ENCODE data around the gene WFDC2. TPM values are rescaled to one million over a fixed set of nuclear protein-coding genes. Genes with fewer than 3 reads are reported as not detected.

Gene WFDC2
- total and polyA plus RNA-seq, 4 experiments from 2014 or later, result 0.73 to 1.6 TPM; not detected in 2

GRCh38 chr20:45450097-45450818 is 19.3 kb upstream of the WFDC2 start:
- no peak overlapping the region for H3K27ac Mint-ChIP-seq
- peaks cover 6 to 11% (median 8%) of the 10 kb centered on the region in 4 donors for H3K4me1 Mint-ChIP-seq
- Histone ChIP-seq H3K27me3 (ENCODE audit: insufficient read depth, low read length) (no peaks in the 10 kb centered on the region), H3K4me1 (ENCODE audit: insufficient read depth, low read length) (no peaks in the 10 kb centered on the region), H3K9me3 (ENCODE audit: control insufficient read depth in 1 of 2, low read length in 2 of 2) (no peaks in the 10 kb centered on the region), H3K36me3 (ENCODE audit: insufficient read depth, low read length) (no peaks in the 10 kb centered on the region), H3K27ac (ENCODE audit: low read depth, low read length) (no peak overlapping the region), H3K4me3 (ENCODE audit: low read length in 2 of 2) (no peak overlapping the region)
- H3K27me3 Mint-ChIP-seq, result peaks cover 4 to 8% of the 10 kb centered on the region in 2 donors
- ChIA-PET POLR2A (ENCODE audit: partially characterized antibody) (interaction anchor here (1.0 to 2.1 kb wide), 4 partner anchors 14 to 87 kb away, joined by 3 to 6 read pairs (median 4); partner anchors contain the start of gene SYS1), CTCF (ENCODE audit: partially characterized antibody) (interaction anchor here (0.8 to 10.0 kb wide), 24 partner anchors 8 to 767 kb away, joined by 3 to 89 read pairs (median 4); partner anchors contain the start of gene SYS1)
- no peak overlapping the region for H3K4me3 Mint-ChIP-seq
- no peaks in the 10 kb centered on the region for H3K9me3 Mint-ChIP-seq
- intact Hi-C loops (cut with micrococcal nuclease), result loop anchor here (1.0 kb wide), 3 partner anchors 13 to 131 kb away; partner anchors contain the start of gene SYS1
- peaks cover 2 to 5% of the 10 kb centered on the region in 2 donors for H3K36me3 Mint-ChIP-seq
- peak in 4 of 5 donors; percentile 36 to 47 (median 46) for DNase-seq

GRCh38 chr20:45452238-45452637 is 17.3 kb upstream of the WFDC2 start:
- Mint-ChIP-seq H3K9me3 (no peaks in the 10 kb centered on the region), H3K27ac (no peak overlapping the region), H3K4me3 (no peak overlapping the region), H3K36me3 (peaks cover 2 to 5% of the 10 kb centered on the region in 2 donors), H3K27me3 (peaks cover 3 to 4% of the 10 kb centered on the region in 2 donors), H3K4me1 (peaks cover 0 to 1% (median 0%) of the 10 kb centered on the region in 4 donors)
- Histone ChIP-seq H3K4me1 (ENCODE audit: insufficient read depth, low read length) (no peaks in the 10 kb centered on the region), H3K27me3 (ENCODE audit: insufficient read depth, low read length) (no peaks in the 10 kb centered on the region), H3K27ac (ENCODE audit: low read depth, low read length) (no peak overlapping the region), H3K9me3 (ENCODE audit: control insufficient read depth in 1 of 2, low read length in 2 of 2) (no peaks in the 10 kb centered on the region), H3K36me3 (ENCODE audit: insufficient read depth, low read length) (no peaks in the 10 kb centered on the region), H3K4me3 (ENCODE audit: low read length in 2 of 2) (no peak overlapping the region)
- ChIA-PET POLR2A (ENCODE audit: partially characterized antibody) (interaction anchor here (1.2 to 1.8 kb wide), 3 partner anchors 16 to 131 kb away, joined by 3 to 5 read pairs (median 4); partner anchors contain the start of gene SYS1), CTCF (ENCODE audit: partially characterized antibody) (interaction anchor here (1.0 to 10.0 kb wide), 9 partner anchors 9 to 316 kb away, joined by 3 to 89 read pairs (median 4); partner anchors contain the start of gene SYS1)
- intact Hi-C loops (cut with micrococcal nuclease), result no loop called here
- no peak for DNase-seq

GRCh38 chr20:45452772-45453691 is 16.5 kb upstream of the WFDC2 start:
- no peak overlapping the region for H3K4me3 Mint-ChIP-seq
- no peak overlapping the region for H3K27ac ChIP-seq (ENCODE audit: low read depth, low read length)
- CTCF ChIA-PET (ENCODE audit: partially characterized antibody), result interaction anchor here (1.0 to 10.0 kb wide), 15 partner anchors 9 to 318 kb away, joined by 3 to 89 read pairs (median 4); partner anchors contain the start of gene SYS1
- H3K4me3 ChIP-seq (ENCODE audit: low read length in 2 of 2), result no peak overlapping the region
- no peaks in the 10 kb centered on the region for H3K9me3 Mint-ChIP-seq
- intact Hi-C loops (cut with micrococcal nuclease), result no loop called here
- no peak overlapping the region for H3K27ac Mint-ChIP-seq
- no peak for DNase-seq
- peaks cover 0 to 1% (median 0%) of the 10 kb centered on the region in 4 donors for H3K4me1 Mint-ChIP-seq
- peaks cover 2 to 4% of the 10 kb centered on the region in 2 donors for H3K36me3 Mint-ChIP-seq
- POLR2A ChIA-PET (ENCODE audit: partially characterized antibody), result interaction anchor here (0.6 to 1.2 kb wide), 3 partner anchors 12 to 132 kb away, joined by 3 read pairs; no protein-coding TSS in a partner anchor
- peaks cover 3 to 4% of the 10 kb centered on the region in 2 donors for H3K27me3 Mint-ChIP-seq
- no peaks in the 10 kb centered on the region for H3K9me3 ChIP-seq (ENCODE audit: control insufficient read depth in 1 of 2, low read length in 2 of 2)
- H3K27me3 ChIP-seq (ENCODE audit: insufficient read depth, low read length), result no peaks in the 10 kb centered on the region
- no peaks in the 10 kb centered on the region for H3K4me1 ChIP-seq (ENCODE audit: insufficient read depth, low read length)
- H3K36me3 ChIP-seq (ENCODE audit: insufficient read depth, low read length), result no peaks in the 10 kb centered on the region

- H3K36me3 Mint-ChIP-seq, result no peaks in the 10 kb centered on the region
- peak in 1 of 5 donors; percentile 19 for DNase-seq
- H3K27me3 ChIP-seq (ENCODE audit: insufficient read depth, low read length), result no peaks in the 10 kb centered on the region
- H3K27me3 Mint-ChIP-seq, result no peaks in the 10 kb centered on the region
- H3K4me3 ChIP-seq (ENCODE audit: low read length in 2 of 2), result no peak overlapping the region
- no peaks in the 10 kb centered on the region for H3K9me3 Mint-ChIP-seq
- peak overlapping the region in 1 of 7 donors; percentile 11 for H3K27ac Mint-ChIP-seq
- ChIA-PET CTCF (ENCODE audit: partially characterized antibody) (interaction anchor here (0.9 to 1.4 kb wide), 2 partner anchors 8 to 11 kb away, joined by 4 to 7 read pairs; no protein-coding TSS in a partner anchor), POLR2A (ENCODE audit: partially characterized antibody) (no interaction called here)
- intact Hi-C loops (cut with micrococcal nuclease), result loop anchor here (1.0 kb wide), 1 partner anchor 315 kb away; no protein-coding TSS in a partner anchor
- H3K4me1 Mint-ChIP-seq, result no peaks in the 10 kb centered on the region
- no peak overlapping the region for H3K27ac ChIP-seq (ENCODE audit: low read depth, low read length)
- H3K9me3 ChIP-seq (ENCODE audit: control insufficient read depth in 1 of 2, low read length in 2 of 2), result no peaks in the 10 kb centered on the region
- H3K4me1 ChIP-seq (ENCODE audit: insufficient read depth, low read length), result no peaks in the 10 kb centered on the region
- H3K36me3 ChIP-seq (ENCODE audit: insufficient read depth, low read length), result no peaks in the 10 kb centered on the region
- H3K4me3 Mint-ChIP-seq, result no peak overlapping the region
Observed at GRCh38 chr20:45456632-45457031, 12.9 kb upstream of the WFDC2 start.

- no peak overlapping the region for H3K27ac ChIP-seq (ENCODE audit: low read depth, low read length)
- Mint-ChIP-seq H3K36me3 (no peaks in the 10 kb centered on the region), H3K9me3 (no peaks in the 10 kb centered on the region), H3K27me3 (peaks cover 0 to 2% of the 10 kb centered on the region in 2 donors), H3K4me1 (no peaks in the 10 kb centered on the region), H3K27ac (no peak overlapping the region), H3K4me3 (no peak overlapping the region)
- H3K4me3 ChIP-seq (ENCODE audit: low read length in 2 of 2), result no peak overlapping the region
- POLR2A ChIA-PET (ENCODE audit: partially characterized antibody), result no interaction called here
- intact Hi-C loops (cut with micrococcal nuclease), result no loop called here
- no peaks in the 10 kb centered on the region for H3K27me3 ChIP-seq (ENCODE audit: insufficient read depth, low read length)
- CTCF ChIA-PET (ENCODE audit: partially characterized antibody), result interaction anchor here (1.2 to 2.2 kb wide), 4 partner anchors 10 to 166 kb away, joined by 3 to 7 read pairs (median 5); no protein-coding TSS in a partner anchor
- DNase-seq, result no peak
- H3K4me1 ChIP-seq (ENCODE audit: insufficient read depth, low read length), result no peaks in the 10 kb centered on the region
- no peaks in the 10 kb centered on the region for H3K9me3 ChIP-seq (ENCODE audit: control insufficient read depth in 1 of 2, low read length in 2 of 2)
- H3K36me3 ChIP-seq (ENCODE audit: insufficient read depth, low read length), result no peaks in the 10 kb centered on the region
Observed at GRCh38 chr20:45459606-45460005, 9.9 kb upstream of the WFDC2 start.

GRCh38 chr20:45461225-45461624 is 8.3 kb upstream of the WFDC2 start:
- intact Hi-C loops (cut with micrococcal nuclease), result no loop called here
- POLR2A ChIA-PET (ENCODE audit: partially characterized antibody), result no interaction called here

More at GRCh38 chr20:45461225-45461624, 8.3 kb upstream of the WFDC2 start:
- H3K9me3 ChIP-seq (ENCODE audit: control insufficient read depth in 1 of 2, low read length in 2 of 2), result no peaks in the 10 kb centered on the region
- Mint-ChIP-seq H3K27ac (no peak overlapping the region), H3K4me3 (no peak overlapping the region), H3K27me3 (peaks cover 4 to 5% of the 10 kb centered on the region in 2 donors), H3K36me3 (no peaks in the 10 kb centered on the region), H3K4me1 (no peaks in the 10 kb centered on the region), H3K9me3 (no peaks in the 10 kb centered on the region)
- H3K36me3 ChIP-seq (ENCODE audit: insufficient read depth, low read length), result no peaks in the 10 kb centered on the region
- CTCF ChIA-PET (ENCODE audit: partially characterized antibody), result interaction anchor here (1.7 kb wide), 1 partner anchor 168 kb away, joined by 5 read pairs; no protein-coding TSS in a partner anchor
- H3K4me1 ChIP-seq (ENCODE audit: insufficient read depth, low read length), result no peaks in the 10 kb centered on the region
- H3K27me3 ChIP-seq (ENCODE audit: insufficient read depth, low read length), result no peaks in the 10 kb centered on the region
- no peak overlapping the region for H3K27ac ChIP-seq (ENCODE audit: low read depth, low read length)
- H3K4me3 ChIP-seq (ENCODE audit: low read length in 2 of 2), result no peak overlapping the region
- no peak for DNase-seq

Data from CD4-positive, alpha-beta memory T cell (primary cell).